ENCODE results near the gene YAP1. TPM values are rescaled to one million over a fixed set of nuclear protein-coding genes. Genes with fewer than 3 reads are reported as not detected.
A peak's percentile ranks its signal among the peaks of the same experiment; 100 is the strongest.

Gene YAP1
- total RNA-seq, 2 donors from 2014 or later: 26.0 to 38.9 TPM

- peak in 1 of 4 donors; percentile 13 for DNase-seq
- no peak for TF ChIP-seq CTCF (IDR thresholded peaks at IDR 0.05)
- no peak for TF ChIP-seq POLR2A (IDR thresholded peaks at IDR 0.05)
- peak overlapping the region in 2 of 4 donors; percentile 5 to 26 for H3K27ac ChIP-seq
- 30 to 35% methylated on average over 4 of the region's 4 CpGs for WGBS, 2 donors
- intact Hi-C loops (cut with DNase I): no loop called here
- H3K27me3 ChIP-seq: no peaks in the 10 kb centered on the region
- peaks cover 0 to 2% of the 10 kb centered on the region in 2 donors for H3K36me3 ChIP-seq (replicated peaks in 1 of 2; ENCODE audit: insufficient read depth in 1 of 2, low read depth in 2 of 2)
- no peak overlapping the region for H3K4me3 ChIP-seq
- ATAC-seq: peak; percentile 27
- H3K9me3 ChIP-seq: no peaks in the 10 kb centered on the region
- peaks cover 19% of the 10 kb centered on the region for H3K4me1 ChIP-seq
Observed at GRCh38 chr11:102229510-102230123, 119.4 kb downstream of the YAP1 start.

GRCh38 chr11:102230186-102230585 is 119.9 kb downstream of the YAP1 start:
- Histone ChIP-seq H3K27ac (peak overlapping the region in 2 of 4 donors; percentile 5 to 26), H3K4me1 (peaks cover 19% of the 10 kb centered on the region), H3K9me3 (no peaks in the 10 kb centered on the region), H3K27me3 (no peaks in the 10 kb centered on the region), H3K4me3 (no peak overlapping the region), H3K36me3 (replicated peaks in 1 of 2; ENCODE audit: insufficient read depth in 1 of 2, low read depth in 2 of 2) (peaks cover 0 to 4% of the 10 kb centered on the region in 2 donors)
- no peak for ATAC-seq
- intact Hi-C loops (cut with DNase I): no loop called here
- no peak for DNase-seq
- TF ChIP-seq POLR2A (IDR thresholded peaks at IDR 0.05) (no peak), CTCF (IDR thresholded peaks at IDR 0.05) (no peak)

DNA sequence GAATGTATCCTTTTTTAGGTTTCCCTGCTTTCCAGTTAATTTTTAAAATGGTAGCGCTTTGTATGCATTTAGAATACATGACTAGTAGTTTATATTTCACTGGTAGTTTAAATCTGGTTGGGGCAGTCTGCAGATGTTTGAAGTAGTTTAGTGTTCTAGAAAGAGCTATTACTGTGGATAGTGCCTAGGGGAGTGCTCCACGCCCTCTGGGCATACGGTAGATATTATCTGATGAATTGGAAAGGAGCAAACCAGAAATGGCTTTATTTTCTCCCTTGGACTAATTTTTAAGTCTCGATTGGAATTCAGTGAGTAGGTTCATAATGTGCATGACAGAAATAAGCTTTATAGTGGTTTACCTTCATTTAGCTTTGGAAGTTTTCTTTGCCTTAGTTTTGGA is 120.7 kb downstream of the YAP1 start:
- Histone ChIP-seq H3K4me3 (no peak overlapping the region), H3K9me3 (no peaks in the 10 kb centered on the region), H3K4me1 (peaks cover 19% of the 10 kb centered on the region), H3K27me3 (no peaks in the 10 kb centered on the region), H3K27ac (no peak overlapping the region), H3K36me3 (replicated peaks in 1 of 2; ENCODE audit: insufficient read depth in 1 of 2, low read depth in 2 of 2) (peaks cover 0 to 4% of the 10 kb centered on the region in 2 donors)
- DNase-seq: no peak
- intact Hi-C loops (cut with DNase I): no loop called here
- no peak for ATAC-seq
- 91 to 93% methylated on average over 4 of the region's 4 CpGs for WGBS, 2 donors
- TF ChIP-seq CTCF (IDR thresholded peaks at IDR 0.05): no peak

DNA sequence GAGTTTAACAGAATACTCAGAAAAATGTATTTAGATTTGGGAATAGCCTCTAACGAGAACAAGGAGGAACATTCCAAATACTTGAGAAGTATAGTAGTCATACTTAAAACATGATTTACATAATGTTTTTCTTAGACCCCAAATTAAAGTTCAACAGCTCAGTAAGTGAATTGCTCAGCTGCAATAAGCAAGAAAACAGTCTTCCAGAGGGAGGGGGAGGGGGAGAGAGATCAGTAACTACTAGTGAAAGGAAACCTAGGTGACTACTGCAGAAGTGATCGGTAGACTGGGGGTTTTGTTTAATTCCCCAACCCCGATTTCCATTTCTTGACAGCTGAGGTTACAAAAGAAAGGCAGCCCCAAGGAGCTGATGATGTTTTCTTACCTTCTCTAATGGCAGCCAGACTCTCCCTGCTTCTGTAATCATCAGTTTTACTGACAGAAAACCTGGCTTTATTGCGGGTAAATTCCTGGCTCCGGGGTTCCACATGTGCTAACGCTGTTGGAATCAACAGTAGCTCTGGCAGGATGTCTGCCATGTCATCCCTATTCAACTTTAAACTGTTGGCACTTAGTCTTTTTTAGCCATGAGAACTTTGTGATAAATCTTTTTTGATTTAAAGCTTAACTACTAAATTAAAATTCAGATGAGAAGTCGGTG is 124.7 kb downstream of the YAP1 start:
- intact Hi-C loops (cut with DNase I): no loop called here
- ATAC-seq (no peak), DNase-seq (no peak)
- Histone ChIP-seq H3K36me3 (replicated peaks in 1 of 2; ENCODE audit: insufficient read depth in 1 of 2, low read depth in 2 of 2) (peaks cover 0 to 4% of the 10 kb centered on the region in 2 donors), H3K4me3 (no peak overlapping the region), H3K27me3 (no peaks in the 10 kb centered on the region), H3K27ac (no peak overlapping the region), H3K9me3 (no peaks in the 10 kb centered on the region), H3K4me1 (peaks cover 5% of the 10 kb centered on the region)
- no peak for TF ChIP-seq CTCF (IDR thresholded peaks at IDR 0.05)
- no peak for TF ChIP-seq POLR2A (IDR thresholded peaks at IDR 0.05)
- WGBS, 2 donors: 69 to 71% methylated on average over 7 of the region's 7 CpGs

All from body of pancreas (tissue), 4 donors.